Activated T-cell treated with anti-CD3 and anti-CD28 coated beads, Interleukin-2, amount 50 U/mL, for 4 hours (primary cell): ENCODE results near the gene RPA1. TPM values are rescaled to one million over a fixed set of nuclear protein-coding genes. Genes with fewer than 3 reads are reported as not detected.
"Not testable (repeated sequence)": the region's sequence is repeated elsewhere in the genome, so short reads cannot be mapped to it uniquely, and the experiment has no call there.

Source experiments
- ATAC-seq, 2 donors: fragments of 200-7000 bp; cut with Tn5 transposase; one replicate each; pipeline ENCODE4 v1.10.0; 2021
- DNase-seq: peaks from one replicate; pipeline ENCODE4 v3.0.0-alpha.2; 2020
- H3K27me3 Mint-ChIP-seq: one replicate; pipeline ENCODE4 v1.8.0; 2021; ENCODE audit warnings: low read depth, mixed read lengths
- H3K36me3 Mint-ChIP-seq: one replicate; pipeline ENCODE4 v1.8.0; 2022; ENCODE audit warnings: mixed read lengths; ENCODE audit not compliant: insufficient read depth
- H3K4me1 Mint-ChIP-seq: one replicate; pipeline ENCODE4 v1.8.0; 2021; ENCODE audit warnings: low read depth, mixed read lengths
- H3K4me3 Mint-ChIP-seq: one replicate; pipeline ENCODE4 v1.8.0; 2021; ENCODE audit warnings: mild to moderate bottlenecking, moderate library complexity, mixed read lengths
- H3K9me3 Mint-ChIP-seq: one replicate; pipeline ENCODE4 v1.8.0; 2021; ENCODE audit warnings: mixed read lengths
- total RNA-seq, 3 donors: library from RNA; stranded (reverse); gene quantifications; one replicate each; pipeline ENCODE4 v1.2.1, GENCODE V29; 2021

Gene RPA1
- total RNA-seq, 3 donors from 2014 or later, result 138 to 151 (median 141) TPM

DNA sequence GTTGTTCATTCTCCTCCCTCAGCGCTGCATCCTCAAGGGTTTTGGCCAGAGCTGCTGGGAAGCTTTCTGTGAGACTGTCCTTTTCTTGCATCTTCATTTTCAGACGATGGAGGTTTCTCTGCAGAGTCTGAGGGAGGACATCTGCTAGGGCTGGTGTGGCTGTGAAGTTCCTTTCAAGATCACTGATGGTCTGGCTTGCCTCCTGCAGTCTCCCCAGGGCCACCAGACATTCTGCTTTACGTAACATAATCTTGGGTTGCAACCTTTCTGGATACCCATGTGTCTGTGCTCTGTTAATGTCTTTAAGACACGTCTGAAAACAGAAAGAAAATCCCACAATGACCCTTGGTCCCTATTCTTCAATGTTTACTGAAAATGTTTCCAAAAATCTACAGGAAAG, 29.1 kb upstream of the RPA1 start:
- H3K36me3 Mint-ChIP-seq, result peaks cover 26% of the 10 kb centered on the region
- DNase-seq (no peak), ATAC-seq (no peak)
- no peaks in the 10 kb centered on the region for H3K9me3 Mint-ChIP-seq
- peaks cover 2% of the 10 kb centered on the region for H3K4me1 Mint-ChIP-seq
- no peak overlapping the region for H3K4me3 Mint-ChIP-seq
- H3K27me3 Mint-ChIP-seq, result no peaks in the 10 kb centered on the region

DNA sequence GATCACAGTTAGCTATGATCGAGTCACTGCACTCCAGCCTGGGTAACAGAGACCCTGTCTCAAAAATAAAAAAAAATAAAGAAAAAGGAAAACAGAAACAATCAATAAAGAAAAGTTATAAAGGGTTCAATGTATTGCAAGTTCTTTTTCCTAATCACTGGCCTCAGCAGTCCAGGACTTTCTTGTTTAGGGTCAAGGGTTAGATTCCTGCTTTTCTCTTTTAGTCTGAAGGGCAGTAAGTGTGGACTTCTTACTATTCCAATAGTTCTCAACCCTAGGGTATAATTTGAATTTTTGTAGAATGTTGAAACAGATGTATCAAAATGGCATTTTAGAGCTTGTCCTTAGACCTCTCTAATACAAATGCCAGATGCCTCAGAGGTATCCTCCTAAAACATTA, 27.4 kb upstream of the RPA1 start:
- Mint-ChIP-seq H3K4me3 (no peak overlapping the region), H3K4me1 (peaks cover under 1% of the 10 kb centered on the region), H3K9me3 (no peaks in the 10 kb centered on the region), H3K27me3 (no peaks in the 10 kb centered on the region), H3K36me3 (peaks cover 19% of the 10 kb centered on the region)
- ATAC-seq (no peak), DNase-seq (no peak)

DNA sequence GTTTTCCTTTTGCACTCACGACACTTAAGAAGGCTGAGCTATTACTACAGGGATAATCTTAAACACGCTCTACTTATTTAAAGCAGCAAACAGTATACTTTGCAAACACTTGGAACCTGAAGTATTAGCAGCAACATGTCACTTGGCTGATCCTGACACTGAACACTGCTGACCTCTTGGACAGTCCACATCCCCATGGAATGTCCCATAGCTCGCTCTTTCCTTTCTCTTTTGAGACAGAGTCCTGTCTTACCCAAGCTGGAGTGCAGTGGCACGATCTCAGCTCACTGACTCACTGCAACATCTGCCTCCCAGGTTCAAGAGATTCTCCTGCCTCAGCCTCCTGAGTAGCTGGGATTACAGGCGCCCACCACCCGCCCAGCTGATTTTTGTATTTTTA, 26.5 kb upstream of the RPA1 start:
- peaks cover 19% of the 10 kb centered on the region for H3K36me3 Mint-ChIP-seq
- no peak for ATAC-seq
- no peaks in the 10 kb centered on the region for H3K27me3 Mint-ChIP-seq
- H3K9me3 Mint-ChIP-seq, result no peaks in the 10 kb centered on the region
- no peaks in the 10 kb centered on the region for H3K4me1 Mint-ChIP-seq
- H3K4me3 Mint-ChIP-seq, result no peak overlapping the region
- DNase-seq, result no peak

DNA sequence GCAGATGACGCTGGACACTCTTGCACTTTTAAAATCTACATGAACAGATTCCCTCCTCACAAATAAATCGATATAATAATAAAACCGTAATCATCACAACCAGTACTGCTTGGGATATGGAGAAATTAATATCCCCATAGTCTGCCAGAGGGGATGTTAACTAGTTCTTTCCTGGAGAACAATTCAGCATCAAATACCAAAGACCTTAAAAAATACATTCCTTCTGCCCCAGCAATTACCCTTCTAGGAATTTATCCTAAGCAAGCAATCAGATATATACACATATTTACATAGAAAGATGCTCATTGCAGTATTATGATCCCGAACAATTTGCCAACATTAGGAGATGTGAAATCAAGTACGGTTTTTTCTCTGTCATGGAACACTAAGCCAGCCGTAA, 21.9 kb upstream of the RPA1 start:
- no peak for ATAC-seq
- Mint-ChIP-seq H3K4me3 (no peak overlapping the region), H3K36me3 (peaks cover 15% of the 10 kb centered on the region), H3K4me1 (no peaks in the 10 kb centered on the region), H3K9me3 (no peaks in the 10 kb centered on the region), H3K27me3 (no peaks in the 10 kb centered on the region)
- DNase-seq, result no peak

DNA sequence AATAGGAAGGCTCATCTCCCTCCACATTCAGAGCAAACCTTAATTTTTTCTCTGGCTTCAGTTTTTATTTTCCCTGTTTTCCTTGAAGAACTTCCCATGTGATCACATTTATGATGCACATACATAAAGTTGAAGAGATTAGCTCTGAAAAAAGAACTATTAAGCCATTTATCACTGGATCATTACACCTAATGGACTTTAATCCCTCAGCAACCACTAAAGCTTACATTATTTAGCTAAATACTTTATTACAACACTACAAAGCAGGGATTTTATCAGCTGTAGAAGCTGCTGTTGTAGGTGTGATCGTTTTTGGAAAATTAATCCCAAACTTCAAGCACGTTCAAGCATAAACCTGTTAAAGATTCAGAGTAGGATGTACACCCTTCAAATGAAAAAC, 21.2 kb upstream of the RPA1 start:
- ATAC-seq, result no peak
- Mint-ChIP-seq H3K36me3 (peaks cover 15% of the 10 kb centered on the region), H3K27me3 (no peaks in the 10 kb centered on the region)

DNA sequence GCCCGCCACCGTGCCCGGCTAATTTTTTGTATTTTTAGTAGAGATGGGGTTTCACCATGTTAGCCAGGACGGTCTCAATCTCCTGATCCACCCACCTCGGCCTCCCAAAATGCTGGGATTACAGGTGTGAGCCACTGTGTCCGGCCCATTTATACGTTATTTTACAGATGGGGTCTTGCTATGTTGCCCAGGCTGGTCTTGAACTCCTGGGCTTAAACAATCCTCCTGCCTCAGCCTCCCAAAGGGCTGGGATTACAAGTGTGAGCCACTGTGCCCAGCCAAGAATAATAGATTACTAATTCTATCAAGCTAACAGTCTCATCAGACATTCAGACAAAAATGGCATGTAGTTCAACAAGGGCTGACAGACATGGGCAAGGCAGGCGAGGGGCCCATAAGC, 20.0 kb upstream of the RPA1 start:
- H3K4me1 Mint-ChIP-seq, DNase-seq, H3K27me3 Mint-ChIP-seq, H3K9me3 Mint-ChIP-seq, H3K36me3 Mint-ChIP-seq, H3K4me3 Mint-ChIP-seq, ATAC-seq: not testable (repeated sequence)

More for the DNA sequence above, 21.2 kb upstream of the RPA1 start:
- DNase-seq, result no peak
- H3K4me1 Mint-ChIP-seq, result no peaks in the 10 kb centered on the region
- no peak overlapping the region for H3K4me3 Mint-ChIP-seq
- H3K9me3 Mint-ChIP-seq, result no peaks in the 10 kb centered on the region

DNA sequence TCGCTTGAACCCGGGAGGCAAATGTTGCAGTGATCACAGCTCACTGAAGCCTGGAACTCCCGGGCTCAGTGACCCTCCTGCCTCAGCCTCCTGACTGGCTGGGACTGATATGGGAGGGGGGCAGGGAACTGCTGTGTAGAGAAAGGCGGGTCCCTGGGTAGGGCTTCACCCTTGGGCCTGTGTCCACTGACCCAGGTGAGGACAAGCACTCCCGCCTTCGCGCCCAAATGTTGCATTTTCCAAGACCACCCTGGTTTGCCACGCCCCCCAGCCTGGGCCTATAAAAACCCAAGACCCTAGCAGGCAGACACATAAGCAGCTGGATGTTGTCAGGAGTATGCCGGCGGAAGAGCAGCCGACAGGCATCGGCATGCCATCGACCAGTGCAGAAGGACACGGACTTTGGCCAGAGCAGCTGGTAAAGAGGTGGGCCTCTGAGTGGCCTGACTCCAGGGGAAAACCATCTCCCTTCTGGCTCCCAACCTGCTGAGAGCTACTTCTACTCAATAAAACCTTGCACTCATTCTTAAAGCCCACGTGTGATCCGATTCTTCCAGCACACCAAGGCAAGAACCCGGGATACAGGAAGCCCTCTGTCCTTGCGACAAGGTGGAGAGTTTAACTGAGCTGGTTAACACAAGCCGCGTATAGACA, 19.2 kb upstream of the RPA1 start:
- ATAC-seq (no peak), DNase-seq (no peak)
- Mint-ChIP-seq H3K27me3 (no peaks in the 10 kb centered on the region), H3K4me3 (no peak overlapping the region), H3K9me3 (no peaks in the 10 kb centered on the region), H3K36me3 (peaks cover 8% of the 10 kb centered on the region), H3K4me1 (no peaks in the 10 kb centered on the region)

DNA sequence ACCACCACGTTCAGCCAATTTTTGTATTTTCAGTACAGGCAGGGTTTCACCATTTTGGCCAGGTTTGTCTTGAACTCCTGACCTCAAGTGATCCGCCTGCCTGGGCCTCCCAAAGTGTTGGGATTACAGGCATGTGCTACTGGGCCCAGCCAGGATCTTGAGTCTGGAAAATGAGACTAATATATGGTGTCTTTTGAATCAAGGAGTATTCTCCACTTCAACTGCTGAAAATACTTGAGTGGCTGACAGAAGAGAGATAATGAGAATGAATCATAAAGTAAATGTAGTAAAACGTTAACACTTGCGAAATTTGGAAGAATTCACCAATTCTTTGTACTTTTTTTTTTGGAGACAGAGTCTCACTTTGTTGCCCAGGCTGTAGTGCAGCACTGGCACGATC, 16.7 kb upstream of the RPA1 start:
- ATAC-seq (no peak), DNase-seq (no peak)
- H3K9me3 Mint-ChIP-seq, result no peaks in the 10 kb centered on the region
- H3K27me3 Mint-ChIP-seq, result no peaks in the 10 kb centered on the region
- peaks cover 10% of the 10 kb centered on the region for H3K36me3 Mint-ChIP-seq
- no peak overlapping the region for H3K4me3 Mint-ChIP-seq
- no peaks in the 10 kb centered on the region for H3K4me1 Mint-ChIP-seq

DNA sequence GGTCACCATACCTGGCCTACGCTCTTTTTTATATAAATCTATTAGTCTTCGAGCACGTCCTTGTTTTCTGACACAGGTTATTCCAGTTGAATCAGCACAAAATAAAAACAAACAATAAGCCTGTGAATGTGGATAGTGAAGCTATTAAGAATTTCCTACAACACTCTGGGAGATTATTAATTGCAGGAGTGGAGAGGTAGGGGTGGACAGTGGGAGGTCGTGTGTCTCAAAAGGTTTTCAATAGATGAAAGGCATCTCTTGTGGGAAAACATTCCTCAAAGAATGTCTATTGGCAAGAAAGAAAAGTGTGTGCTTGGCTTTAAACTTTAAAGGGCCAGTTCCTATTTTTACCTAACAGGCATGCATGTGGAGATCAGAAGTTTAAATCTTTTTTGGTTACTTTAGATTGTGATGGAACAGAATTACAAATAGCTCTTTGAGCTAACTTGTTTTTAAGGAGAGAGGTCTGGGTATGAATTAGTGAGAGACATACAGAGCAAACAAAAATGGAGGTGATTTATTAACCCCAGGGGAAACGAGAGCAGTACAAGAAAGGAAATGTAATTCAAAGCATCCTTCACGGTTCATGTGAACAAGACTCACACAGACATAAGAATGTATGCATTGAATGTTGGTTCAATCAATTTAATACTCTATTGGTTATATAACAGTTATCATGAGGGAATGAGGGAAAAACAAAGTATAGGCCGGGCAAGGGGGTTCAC, 9.1 kb upstream of the RPA1 start:
- H3K4me3 Mint-ChIP-seq, result no peak overlapping the region
- H3K4me1 Mint-ChIP-seq, result peaks cover 20% of the 10 kb centered on the region
- ATAC-seq, result no peak
- peaks cover 17% of the 10 kb centered on the region for H3K36me3 Mint-ChIP-seq
- no peaks in the 10 kb centered on the region for H3K27me3 Mint-ChIP-seq
- H3K9me3 Mint-ChIP-seq, result no peaks in the 10 kb centered on the region
- DNase-seq, result no peak

DNA sequence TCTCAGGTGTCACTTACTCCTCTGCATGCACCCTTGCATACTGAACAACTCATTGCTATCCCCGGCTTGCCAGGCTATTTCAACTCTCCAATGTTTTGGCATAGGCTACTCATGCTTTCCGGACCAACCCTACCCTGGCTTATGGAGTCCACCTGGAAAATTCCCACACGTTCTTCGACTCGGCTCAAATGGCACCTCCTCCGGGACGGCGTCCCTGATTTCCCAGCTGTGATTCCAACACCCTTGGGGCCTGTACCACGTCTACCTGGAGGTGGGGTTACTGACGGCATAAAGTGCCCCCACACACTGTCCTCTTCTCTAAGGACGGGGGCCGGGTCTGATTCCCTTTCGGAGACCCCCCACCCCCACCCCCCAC, 601 bp upstream of the RPA1 start:
- ATAC-seq, result peak; percentile 4
- peaks cover 18% of the 10 kb centered on the region for H3K36me3 Mint-ChIP-seq
- H3K4me1 Mint-ChIP-seq, result peaks cover 52% of the 10 kb centered on the region
- no peaks in the 10 kb centered on the region for H3K9me3 Mint-ChIP-seq
- peak overlapping the region; percentile 95 for H3K4me3 Mint-ChIP-seq
- H3K27me3 Mint-ChIP-seq, result no peaks in the 10 kb centered on the region
- no peak for DNase-seq

DNA sequence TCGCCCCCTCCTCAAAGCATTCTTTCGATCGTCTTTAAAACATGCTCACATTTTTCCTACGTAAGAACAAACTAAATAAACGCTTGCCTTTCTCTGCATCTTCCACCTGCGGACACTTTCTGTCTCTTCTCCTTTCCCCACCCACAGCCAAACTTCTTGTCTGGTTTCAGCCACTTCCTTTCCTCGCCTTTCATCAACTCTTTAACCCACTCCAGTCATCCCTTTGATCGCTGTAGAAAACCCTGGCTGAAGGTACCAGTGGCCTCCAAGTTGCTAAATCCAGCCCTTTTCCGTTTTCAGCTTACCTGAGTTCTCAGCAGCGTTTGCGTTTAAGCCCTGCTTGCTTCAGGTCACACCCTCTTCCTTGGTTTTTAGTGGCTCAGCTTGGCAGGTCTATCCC, 483 bp downstream of the RPA1 start:
- peaks cover 16% of the 10 kb centered on the region for H3K36me3 Mint-ChIP-seq
- H3K27me3 Mint-ChIP-seq, result no peaks in the 10 kb centered on the region
- H3K9me3 Mint-ChIP-seq, result no peaks in the 10 kb centered on the region
- H3K4me1 Mint-ChIP-seq, result peaks cover 58% of the 10 kb centered on the region
- ATAC-seq (peak; percentile 16 to 30), DNase-seq (no peak)
- H3K4me3 Mint-ChIP-seq, result peak overlapping the region; percentile 95

DNA sequence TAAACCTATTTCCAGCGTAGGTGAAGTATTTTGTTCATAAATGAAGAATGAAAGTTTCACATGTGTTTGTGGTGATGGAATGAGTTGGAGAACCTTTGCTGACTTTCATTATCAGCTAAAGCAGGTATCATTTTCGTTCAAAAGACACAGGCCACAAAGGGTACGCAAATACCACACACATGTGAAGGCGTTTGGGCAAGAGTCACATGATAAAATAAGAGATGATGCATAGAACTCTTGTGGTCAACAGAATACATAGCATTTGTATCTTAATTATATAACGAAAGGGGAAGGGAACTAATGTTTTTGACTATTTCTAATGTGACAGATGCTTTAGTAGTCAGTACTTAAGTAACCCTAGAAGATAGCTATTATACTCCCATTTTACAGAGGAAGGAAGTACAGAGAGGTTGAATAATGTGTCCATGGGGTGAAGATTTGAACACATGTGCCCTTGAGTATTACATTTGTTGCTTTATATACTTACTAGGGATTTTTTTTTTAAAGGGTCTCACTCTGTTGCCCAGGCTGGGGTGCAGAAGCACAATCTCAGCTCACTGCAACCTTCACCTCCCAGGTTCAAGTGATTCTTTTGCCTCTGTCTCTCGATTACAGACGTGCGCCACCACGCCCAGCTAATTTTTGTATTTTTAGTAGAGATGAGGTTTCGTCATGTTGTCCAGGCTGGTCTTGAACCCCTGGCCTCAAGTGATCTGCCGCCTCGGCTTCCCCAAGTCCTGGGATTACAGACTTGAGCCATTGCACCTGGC, 4.8 kb downstream of the RPA1 start:
- Mint-ChIP-seq H3K27me3 (no peaks in the 10 kb centered on the region), H3K36me3 (peaks cover 20% of the 10 kb centered on the region), H3K9me3 (no peaks in the 10 kb centered on the region), H3K4me3 (peak overlapping the region; percentile 33), H3K4me1 (peaks cover 53% of the 10 kb centered on the region)
- ATAC-seq (peak; percentile 38 to 48), DNase-seq (no peak)

DNA sequence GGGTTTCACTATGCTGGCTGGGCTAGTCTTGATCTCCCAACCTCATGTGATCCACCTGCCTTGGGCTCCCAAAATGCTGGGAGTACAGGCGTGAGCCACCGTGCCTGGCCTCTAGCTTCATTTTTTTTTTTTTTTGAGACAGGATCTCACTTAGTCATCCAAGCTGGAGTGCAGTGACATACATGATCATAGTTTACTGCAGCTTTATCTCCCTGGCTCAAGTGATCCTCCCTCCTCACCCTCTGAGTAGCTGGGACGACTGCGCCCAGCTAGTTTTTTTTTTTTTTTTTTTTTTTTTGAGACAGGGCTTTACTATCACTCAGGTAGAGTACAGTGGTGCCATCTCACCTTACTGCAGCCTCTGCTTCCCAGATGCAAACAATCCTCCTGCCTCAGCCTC, 9.7 kb downstream of the RPA1 start:
- ATAC-seq (no peak), DNase-seq (no peak)
- no peaks in the 10 kb centered on the region for H3K27me3 Mint-ChIP-seq
- no peaks in the 10 kb centered on the region for H3K9me3 Mint-ChIP-seq
- peaks cover 25% of the 10 kb centered on the region for H3K4me1 Mint-ChIP-seq
- H3K4me3 Mint-ChIP-seq, result no peak overlapping the region
- peaks cover 33% of the 10 kb centered on the region for H3K36me3 Mint-ChIP-seq

DNA sequence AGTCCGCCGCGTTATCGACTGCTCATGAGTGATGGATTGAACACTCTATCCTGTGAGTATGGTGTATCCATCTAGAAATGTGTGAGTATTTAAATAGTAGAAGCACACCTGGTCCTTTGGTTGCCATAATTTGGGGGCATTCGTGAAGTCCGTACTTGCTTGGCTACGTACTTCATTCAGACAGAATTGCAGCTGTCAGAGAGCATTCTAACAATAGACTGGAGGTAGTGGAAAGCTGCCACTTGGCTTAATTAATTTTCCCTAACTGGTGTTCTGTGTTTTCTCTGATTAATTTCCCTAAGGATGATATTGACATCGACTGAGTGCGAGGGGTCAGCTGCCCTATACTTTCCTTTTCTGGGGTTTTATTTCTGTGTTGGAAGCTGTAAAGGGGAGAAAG, 14.1 kb downstream of the RPA1 start:
- Mint-ChIP-seq H3K4me3 (no peak overlapping the region), H3K9me3 (no peaks in the 10 kb centered on the region), H3K36me3 (peaks cover 35% of the 10 kb centered on the region), H3K4me1 (peaks cover 4% of the 10 kb centered on the region), H3K27me3 (no peaks in the 10 kb centered on the region)
- DNase-seq (no peak), ATAC-seq (no peak)

DNA sequence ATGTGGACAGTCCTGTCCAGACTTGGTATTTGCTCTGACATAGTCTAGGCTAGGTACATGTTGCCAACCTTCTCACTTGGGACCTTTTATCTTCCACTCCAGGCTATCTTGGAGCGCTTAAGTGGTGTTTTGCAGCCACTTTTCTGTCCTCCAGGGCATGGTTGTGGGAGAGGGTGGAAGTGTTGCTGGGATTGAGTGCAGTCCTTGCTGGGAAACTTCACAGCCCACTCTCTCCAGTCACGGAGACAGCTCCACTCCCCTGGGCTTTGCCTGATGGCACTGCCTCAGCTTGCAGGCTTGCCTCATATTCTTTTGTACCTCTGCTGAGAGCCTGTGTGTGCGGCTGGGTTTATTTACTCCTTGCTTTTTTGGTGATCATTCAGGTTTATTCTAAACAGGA, 17.4 kb downstream of the RPA1 start:
- no peak for ATAC-seq
- DNase-seq, result no peak
- Mint-ChIP-seq H3K9me3 (no peaks in the 10 kb centered on the region), H3K4me3 (no peak overlapping the region), H3K4me1 (peaks cover 2% of the 10 kb centered on the region), H3K27me3 (no peaks in the 10 kb centered on the region), H3K36me3 (peaks cover 38% of the 10 kb centered on the region)
